Endothelial cell of umbilical vein (primary cell): ENCODE measurements around the gene DPP6. TPM values are rescaled to one million over a fixed set of nuclear protein-coding genes. Genes with fewer than 3 reads are reported as not detected.

Experiments
- BruUV-seq: library from RNA; stranded (reverse); fragments of 400-500 nt; replicated peaks from 2 replicates; lab custom pipeline; 2021; lab: Mats Ljungman, UMichigan
- CTCF ChIA-PET: fragments of 300-600, 350-600 bp; sonication (Branson Sonifier 250); formaldehyde crosslinking; loops from one replicate; lab custom pipeline; 2021; ENCODE audit warnings: antibody characterized with exemption, inconsistent platforms; lab: Charles Lee
- POLR2A ChIA-PET: fragments of 300-600, 350-600 bp; sonication (Branson Sonifier 250); formaldehyde crosslinking; loops from one replicate; lab custom pipeline; 2021; ENCODE audit warnings: antibody characterized with exemption, inconsistent platforms; lab: Charles Lee
- DNase-seq: peaks from one replicate; pipeline ENCODE4 v3.0.0-alpha.2; 2011; ENCODE audit warnings: low read depth, low spot score
- FAIRE-seq: peaks from 2 replicates; lab custom pipeline; 2011; peaks lifted over from hg19 to GRCh38; lab: Jason Lieb, UNC
- H2AFZ ChIP-seq: 2 replicates; pipeline ENCODE4 v1.6.0; 2012; ENCODE audit warnings: low read depth, low read length, control low read depth, inconsistent platforms
- H3K27ac ChIP-seq: 2 replicates; pipeline ENCODE4 v1.5.1; 2011; ENCODE audit warnings: low read depth, mild to moderate bottlenecking, control low read depth, low read length, moderate library complexity; ENCODE audit not compliant: insufficient read depth
- H3K27me3 ChIP-seq, 2 experiments: 2 replicates each; pipeline versions ENCODE4 v1.6.0 to v1.6.1; 2011; ENCODE audit warnings: low read length in 2 of 2, mixed read lengths in 1 of 2; ENCODE audit not compliant: control insufficient read depth in 2 of 2, insufficient read depth in 2 of 2
- H3K36me3 ChIP-seq, 2 experiments: 2 replicates in 1 of 2; 3 replicates in 1 of 2; pipeline ENCODE4 v1.5.1; 2011; ENCODE audit warnings: low read length in 2 of 2, mild to moderate bottlenecking in 1 of 2, moderate library complexity in 1 of 2; ENCODE audit not compliant: control insufficient read depth in 2 of 2, insufficient read depth in 2 of 2; ENCODE audit errors: extremely low read depth in 1 of 2
- H3K4me1 ChIP-seq: 3 replicates; pipeline ENCODE4 v1.5.1; 2011; ENCODE audit warnings: mild to moderate bottlenecking, low read length; ENCODE audit not compliant: control insufficient read depth, insufficient read depth; ENCODE audit errors: extremely low read depth
- H3K4me2 ChIP-seq: 2 replicates; pipeline ENCODE4 v1.6.1; 2011; ENCODE audit warnings: low read length, control low read depth, mixed read lengths; ENCODE audit not compliant: insufficient read depth
- H3K4me3 ChIP-seq, 3 experiments: fragments of 200-600 bp in 1 of 3; sonication (generic), shearing (Covaris generic) in 1 of 3; replicated peaks in 1 of 3; 2 replicates each; pipeline ENCODE4 v1.5.1; 2011 to 2016; ENCODE audit warnings: control low read depth in 3 of 3, low read length in 3 of 3, mild to moderate bottlenecking in 2 of 3, inconsistent platforms in 1 of 3, low read depth in 1 of 3, moderate library complexity in 1 of 3; ENCODE audit not compliant: insufficient read depth in 1 of 3
- H3K79me2 ChIP-seq: 2 replicates; pipeline ENCODE4 v1.6.0; 2012; ENCODE audit warnings: low read length, inconsistent platforms; ENCODE audit not compliant: control insufficient read depth, insufficient read depth
- H3K9ac ChIP-seq: replicated peaks from 2 replicates; pipeline ENCODE3; 2011; ENCODE audit warnings: low read length, control low read depth; ENCODE audit not compliant: insufficient read depth; ENCODE audit errors: extremely low read depth
- H3K9me1 ChIP-seq: replicated peaks from 3 replicates; pipeline ENCODE4 v1.6.0; 2011; ENCODE audit warnings: mild to moderate bottlenecking, low read length; ENCODE audit not compliant: control insufficient read depth, insufficient read depth; ENCODE audit errors: extremely low read depth
- H3K9me3 ChIP-seq: replicated peaks from 2 replicates; pipeline ENCODE4 v1.5.1; 2012; ENCODE audit warnings: low read length, inconsistent platforms; ENCODE audit not compliant: control insufficient read depth, insufficient read depth
- H4K20me1 ChIP-seq: replicated peaks from 2 replicates; pipeline ENCODE3; 2011; ENCODE audit warnings: mild to moderate bottlenecking, low read length; ENCODE audit not compliant: control insufficient read depth, insufficient read depth; ENCODE audit errors: extremely low read depth
- EZH2 ChIP-seq: IDR thresholded peaks from 2 replicates; pipeline ENCODE4 v1.6.1; 2012; ENCODE audit warnings: borderline replicate concordance, low read depth, mild to moderate bottlenecking, moderate library complexity, low read length, inconsistent platforms; ENCODE audit not compliant: severe bottlenecking
- FOS ChIP-seq: IDR thresholded peaks from 2 replicates; pipeline ENCODE4 v1.6.1; 2011; ENCODE audit warnings: mild to moderate bottlenecking, low read length, moderate library complexity, borderline replicate concordance; ENCODE audit not compliant: insufficient read depth
- POLR2A ChIP-seq: IDR thresholded peaks from 2 replicates; pipeline ENCODE4 v1.6.1; 2012; ENCODE audit warnings: low read depth, mild to moderate bottlenecking, control low read depth, low read length
- POLR2AphosphoS5 ChIP-seq: IDR thresholded peaks from 2 replicates; pipeline ENCODE4 v1.6.1; 2012; ENCODE audit warnings: low read depth, mild to moderate bottlenecking, control low read depth, low read length, moderate library complexity; ENCODE audit not compliant: insufficient read depth
- dilution Hi-C: fragments of 300-500 bp; cut with MboI; formaldehyde crosslinking; loops from one replicate; pipeline ENCODE4 v1.15.0; 2019; ENCODE audit warnings: low sequenced_read_pairs; ENCODE audit not compliant: extremely low pct_ligation_motif_present
- intact Hi-C: fragments of 100-400 bp; cut with micrococcal nuclease; formaldehyde crosslinking; loops from one replicate; pipeline ENCODE4 v1.10.0; 2022
- polyA plus RNA-seq, 4 experiments: library from polyadenylated mRNA; depleted of rRNA in 3 of 4; stranded (reverse) in 3 of 4; unstranded in 1 of 4; fragments of >200 nt; gene quantifications; 2 replicates each; pipeline versions ENCODE4 v1.2.1 to v1.2.3, GENCODE V29; 2011 to 2012; ENCODE audit warnings: missing spikeins in 1 of 4
- total RNA-seq: library from RNA; stranded (reverse); gene quantifications from 2 replicates; pipeline ENCODE4 v1.2.3, GENCODE V29; 2021
- TF ChIP-seq, protein P1 (sequence below), 2 donors: IDR thresholded peaks; 1 replicate in 1 of 2; 2 replicates in 1 of 2; pipeline ENCODE4 v1.5.1; 2011; ENCODE audit warnings: low read length in 2 of 2, mild to moderate bottlenecking in 2 of 2, moderate library complexity in 2 of 2, control low read depth in 1 of 2, inconsistent platforms in 1 of 2, low read depth in 1 of 2; ENCODE audit not compliant: insufficient read depth in 1 of 2; ENCODE audit errors: extremely low read depth in 1 of 2
- TF ChIP-seq, protein P2 (sequence below): IDR thresholded peaks from 2 replicates; pipeline ENCODE4 v1.6.1; 2011; ENCODE audit not compliant: insufficient read depth, insufficient read length

Gene DPP6
- total and polyA plus RNA-seq, 2 donors (not counting 3 experiments of a cell fraction or from before 2014, with no cell fraction given) = not detected

DNA sequence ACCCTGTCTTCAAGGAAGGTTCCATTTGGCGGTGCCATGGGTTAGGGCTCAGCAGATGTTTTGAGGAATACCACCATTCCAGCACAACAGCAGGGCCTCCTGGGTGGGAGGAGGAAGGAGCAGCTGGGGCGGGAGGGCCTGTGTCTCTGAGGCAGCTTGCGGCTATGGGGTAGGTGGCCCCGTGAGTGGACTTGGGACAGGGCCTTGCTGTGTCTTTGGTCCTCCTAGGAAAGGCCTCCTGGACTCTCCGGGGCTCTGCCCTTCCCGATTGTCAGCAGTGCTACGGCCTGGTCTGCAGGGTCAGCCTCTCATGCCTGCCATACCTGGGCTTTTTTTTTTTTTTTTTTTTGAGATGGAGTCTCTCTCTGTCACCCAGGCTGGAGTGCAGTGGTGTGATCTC is 854.0 kb downstream of the DPP6 start:
- no peaks in the 10 kb centered on the region for H3K79me2 ChIP-seq
- TF ChIP-seq, protein P1, sequence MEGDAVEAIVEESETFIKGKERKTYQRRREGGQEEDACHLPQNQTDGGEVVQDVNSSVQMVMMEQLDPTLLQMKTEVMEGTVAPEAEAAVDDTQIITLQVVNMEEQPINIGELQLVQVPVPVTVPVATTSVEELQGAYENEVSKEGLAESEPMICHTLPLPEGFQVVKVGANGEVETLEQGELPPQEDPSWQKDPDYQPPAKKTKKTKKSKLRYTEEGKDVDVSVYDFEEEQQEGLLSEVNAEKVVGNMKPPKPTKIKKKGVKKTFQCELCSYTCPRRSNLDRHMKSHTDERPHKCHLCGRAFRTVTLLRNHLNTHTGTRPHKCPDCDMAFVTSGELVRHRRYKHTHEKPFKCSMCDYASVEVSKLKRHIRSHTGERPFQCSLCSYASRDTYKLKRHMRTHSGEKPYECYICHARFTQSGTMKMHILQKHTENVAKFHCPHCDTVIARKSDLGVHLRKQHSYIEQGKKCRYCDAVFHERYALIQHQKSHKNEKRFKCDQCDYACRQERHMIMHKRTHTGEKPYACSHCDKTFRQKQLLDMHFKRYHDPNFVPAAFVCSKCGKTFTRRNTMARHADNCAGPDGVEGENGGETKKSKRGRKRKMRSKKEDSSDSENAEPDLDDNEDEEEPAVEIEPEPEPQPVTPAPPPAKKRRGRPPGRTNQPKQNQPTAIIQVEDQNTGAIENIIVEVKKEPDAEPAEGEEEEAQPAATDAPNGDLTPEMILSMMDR (IDR thresholded peaks at IDR 0.05; ENCODE audit: extremely low read depth in 1 of 2, insufficient read depth in 1 of 2, low read depth in 1 of 2, low read length in 2 of 2) = no peak
- TF ChIP-seq POLR2AphosphoS5 = no peak
- TF ChIP-seq FOS = no peak
- TF ChIP-seq, protein P2, sequence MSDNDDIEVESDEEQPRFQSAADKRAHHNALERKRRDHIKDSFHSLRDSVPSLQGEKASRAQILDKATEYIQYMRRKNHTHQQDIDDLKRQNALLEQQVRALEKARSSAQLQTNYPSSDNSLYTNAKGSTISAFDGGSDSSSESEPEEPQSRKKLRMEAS = no peak
- no peak for TF ChIP-seq EZH2
- TF ChIP-seq POLR2A = no peak
- FAIRE-seq (no peak), DNase-seq (no peak)
- H3K27ac ChIP-seq = no peak overlapping the region
- POLR2A ChIA-PET = no interaction called here
- no TSS peak for BruUV-seq
- no peaks in the 10 kb centered on the region for H3K9me1 ChIP-seq
- H3K9me3 ChIP-seq = no peaks in the 10 kb centered on the region
- CTCF ChIA-PET = no interaction called here
- intact Hi-C loops (no loop called here), dilution Hi-C loops (no loop called here)
- no peaks in the 10 kb centered on the region for H4K20me1 ChIP-seq
- H3K36me3 ChIP-seq = no peaks in the 10 kb centered on the region
- no peak overlapping the region for H3K4me2 ChIP-seq
- H3K9ac ChIP-seq = no peak overlapping the region
- no peak overlapping the region for H2AFZ ChIP-seq
- no peak overlapping the region for H3K4me3 ChIP-seq
- H3K4me1 ChIP-seq = no peaks in the 10 kb centered on the region
- no peaks in the 10 kb centered on the region for H3K27me3 ChIP-seq
